Limb (tissue), 2 donors: ENCODE measurements around the gene UTP4.

Experiments used
- DNase-seq, 2 donors: peaks; one replicate each; pipeline ENCODE4 v3.0.0-alpha.2; 2016; ENCODE audit errors: extremely low spot score in 2 of 2

Gene UTP4

DNA sequence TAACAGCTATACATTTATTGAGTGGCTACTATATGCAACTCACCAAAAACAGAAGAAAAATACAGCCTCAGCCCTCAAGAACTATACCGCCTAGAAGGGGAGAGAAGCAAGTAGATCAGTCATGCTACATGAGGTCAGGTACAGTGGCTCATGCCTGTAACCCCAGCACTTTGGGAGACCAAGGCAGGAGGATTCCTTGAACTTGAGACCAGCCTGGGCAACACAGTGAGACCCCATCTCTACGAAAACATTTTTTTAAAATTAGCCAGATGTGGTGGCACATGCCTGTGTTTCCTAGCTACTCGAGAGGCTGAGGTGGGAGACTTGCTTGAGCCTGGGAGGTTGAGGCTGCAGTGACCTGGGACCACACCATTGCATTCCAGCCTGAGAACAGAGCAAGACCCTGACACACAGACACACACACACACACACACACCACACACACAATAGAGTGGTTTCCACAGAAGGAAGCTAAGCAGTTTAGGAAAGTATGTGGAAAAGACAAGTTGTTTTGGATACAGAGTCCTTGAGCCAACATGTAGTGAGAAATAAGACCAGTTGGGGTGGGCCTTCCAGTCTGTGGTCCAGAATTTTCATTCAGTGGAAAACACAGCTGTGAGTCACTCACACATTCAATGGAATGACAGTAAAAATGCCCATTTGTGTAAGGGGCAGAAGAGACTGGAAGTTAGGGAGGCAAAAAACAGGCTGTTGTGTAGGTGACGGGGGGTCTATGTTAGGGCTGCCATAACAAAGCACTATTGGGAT is 43.8 kb downstream of the UTP4 start:
- DNase-seq, result no peak

DNA sequence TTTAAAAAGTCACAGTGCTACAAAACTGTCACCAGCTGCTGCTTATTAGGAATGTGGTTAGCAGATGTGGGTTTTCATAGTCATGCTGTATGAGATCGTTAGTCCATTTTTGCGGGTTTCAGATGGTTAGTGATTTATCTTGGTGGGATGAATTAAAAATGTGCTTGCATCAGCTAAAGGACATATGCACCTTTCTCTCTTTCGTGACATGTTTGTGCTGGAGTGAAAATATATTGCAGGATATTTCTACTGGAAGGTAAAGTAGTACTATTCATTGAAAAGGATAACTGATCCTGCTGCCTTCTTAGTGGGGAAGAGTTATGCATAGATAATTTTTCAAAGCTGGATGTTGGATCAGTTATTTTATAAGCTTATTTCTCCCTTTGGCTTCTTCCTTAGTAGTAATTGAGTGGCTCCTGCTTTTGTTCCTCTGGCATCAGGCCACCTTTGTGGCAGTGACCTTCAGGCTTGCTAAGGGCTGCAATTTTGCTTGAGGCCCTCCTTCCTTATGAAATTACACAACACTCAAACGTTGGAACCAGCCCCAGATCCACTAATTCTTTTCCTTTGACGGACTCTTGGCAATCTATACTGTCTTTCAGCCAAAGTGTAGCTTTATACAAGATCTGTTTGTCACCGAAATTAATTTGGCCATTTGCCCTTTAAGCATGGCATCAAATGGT is 47.0 kb downstream of the UTP4 start:
- peak; percentile 58 to 76 for DNase-seq

DNA sequence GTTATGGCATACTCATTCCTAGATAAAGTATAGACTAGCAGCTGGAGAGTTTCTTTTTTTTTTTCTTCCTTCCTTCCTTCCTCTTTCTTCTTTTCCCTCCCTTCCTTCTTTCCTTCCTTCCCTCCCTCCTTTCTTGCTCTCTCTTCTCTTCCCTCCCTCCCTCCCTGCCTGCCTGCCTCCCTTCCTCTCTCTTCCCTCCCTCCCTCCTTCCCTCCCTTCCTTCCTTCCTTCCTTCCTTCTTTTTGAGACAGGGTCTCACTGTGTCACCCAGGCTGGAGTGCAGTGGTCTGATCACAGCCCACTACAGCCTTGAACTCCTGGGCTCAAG is 47.5 kb downstream of the UTP4 start:
- DNase-seq, result no peak

DNA sequence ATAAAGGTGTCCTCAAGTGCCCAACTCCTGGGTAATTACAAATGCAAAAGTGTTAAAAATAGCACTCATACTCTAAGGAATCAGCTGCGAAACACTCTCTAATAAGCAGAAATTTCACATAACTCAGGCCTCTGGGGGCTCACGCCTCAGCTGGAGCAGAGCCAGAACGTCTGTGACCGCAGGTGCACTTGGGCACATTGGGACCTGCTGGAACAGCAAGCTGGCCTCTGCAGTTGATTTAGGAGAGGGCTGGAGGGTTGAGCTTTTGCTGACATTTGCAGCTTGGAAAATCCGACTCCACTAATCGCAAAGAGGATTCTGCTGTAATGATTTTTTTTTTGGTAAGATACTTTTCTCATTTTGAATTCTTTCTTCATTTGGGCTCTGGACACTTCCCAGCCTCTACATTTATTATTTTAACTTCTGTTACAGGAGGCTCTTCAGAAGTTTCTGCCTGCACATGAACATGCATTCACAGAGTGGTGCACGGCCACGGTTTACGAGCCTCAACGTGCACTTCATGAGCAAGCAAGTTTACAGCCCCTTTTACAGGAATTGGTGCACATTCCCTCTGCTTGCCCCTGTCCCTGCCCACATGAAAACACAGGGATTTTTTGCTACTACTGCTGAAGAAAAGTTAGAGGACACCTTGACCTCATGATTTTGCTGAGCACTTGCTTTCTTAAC is 50.4 kb downstream of the UTP4 start:
- DNase-seq, result peak in 1 of 2 donors; percentile 57

DNA sequence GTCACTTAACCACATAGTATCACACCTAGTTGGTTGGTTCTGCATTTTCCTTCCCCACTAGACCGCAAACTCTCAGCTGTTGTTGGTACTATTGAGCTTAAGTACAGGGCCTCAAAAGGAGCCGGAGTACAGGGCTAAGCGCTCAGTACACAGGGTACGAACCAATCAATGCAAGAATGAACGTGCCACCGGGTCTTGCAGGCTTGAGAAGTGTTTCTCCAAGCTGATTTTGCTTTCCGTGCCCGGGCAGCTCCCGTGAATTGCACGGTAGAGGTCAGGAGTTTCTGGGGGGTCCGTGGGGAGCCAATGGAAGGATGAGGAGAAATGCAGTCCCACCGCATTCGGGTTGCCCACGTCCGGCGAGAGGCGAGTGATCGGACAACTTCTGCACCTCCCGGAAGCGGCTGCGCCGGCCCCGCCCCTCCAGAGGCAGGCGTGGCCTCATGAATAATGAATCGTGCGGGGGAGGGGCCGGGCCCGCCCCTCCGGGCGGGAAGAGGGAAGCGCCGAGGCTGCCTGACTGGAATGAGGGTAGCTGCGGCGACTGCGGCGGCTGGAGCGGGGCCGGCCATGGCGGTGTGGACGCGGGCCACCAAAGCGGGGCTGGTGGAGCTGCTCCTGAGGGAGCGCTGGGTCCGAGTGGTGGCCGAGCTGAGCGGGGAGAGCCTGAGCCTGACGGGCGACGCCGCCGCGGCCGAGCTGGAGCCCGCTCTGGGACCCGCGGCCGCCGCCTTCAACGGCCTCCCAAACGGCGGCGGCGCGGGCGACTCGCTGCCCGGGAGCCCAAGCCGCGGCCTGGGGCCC is 54.4 kb downstream of the UTP4 start, which contains the start of gene SNTB2:
Gene SNTB2, plus strand, starts transcription at position 523 of the 804 bp plus-strand sequence. Its CDS starts 3 bp downstream, at position 526.
- peak; percentile 92 to 94 for DNase-seq

DNA sequence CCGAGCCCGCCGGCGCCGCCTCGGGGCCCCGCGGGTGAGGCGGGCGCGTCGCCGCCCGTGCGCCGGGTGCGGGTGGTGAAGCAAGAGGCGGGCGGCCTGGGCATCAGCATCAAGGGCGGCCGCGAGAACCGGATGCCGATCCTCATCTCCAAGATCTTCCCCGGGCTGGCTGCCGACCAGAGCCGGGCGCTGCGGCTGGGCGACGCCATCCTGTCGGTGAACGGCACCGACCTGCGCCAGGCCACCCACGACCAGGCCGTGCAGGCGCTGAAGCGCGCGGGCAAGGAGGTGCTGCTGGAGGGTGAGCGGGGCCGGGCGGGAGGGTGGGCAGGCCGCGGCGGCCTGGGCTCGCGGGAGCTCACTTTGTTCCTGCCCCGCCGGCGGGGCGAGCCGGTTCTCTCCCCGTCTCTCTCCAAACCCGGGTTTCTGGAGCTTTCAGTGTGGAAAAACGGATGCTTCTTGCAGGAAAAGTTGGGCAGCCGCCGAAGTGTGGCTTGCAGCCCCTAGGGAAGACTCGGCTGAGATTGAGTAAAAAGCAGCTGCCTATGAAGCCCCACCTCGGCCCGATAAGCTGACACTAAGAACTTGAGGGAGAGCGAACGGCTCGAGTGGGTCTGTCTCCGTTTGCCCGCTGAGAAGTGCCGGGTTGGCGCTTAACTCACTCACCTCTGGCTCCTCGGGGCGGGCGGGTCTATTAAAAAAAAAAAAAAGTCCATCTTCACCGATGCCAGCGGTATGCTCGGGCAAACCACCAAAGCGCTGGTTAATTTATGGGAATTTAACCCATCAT is 55.2 kb downstream of the UTP4 start:
- peak in 1 of 2 donors; percentile 77 for DNase-seq

DNA sequence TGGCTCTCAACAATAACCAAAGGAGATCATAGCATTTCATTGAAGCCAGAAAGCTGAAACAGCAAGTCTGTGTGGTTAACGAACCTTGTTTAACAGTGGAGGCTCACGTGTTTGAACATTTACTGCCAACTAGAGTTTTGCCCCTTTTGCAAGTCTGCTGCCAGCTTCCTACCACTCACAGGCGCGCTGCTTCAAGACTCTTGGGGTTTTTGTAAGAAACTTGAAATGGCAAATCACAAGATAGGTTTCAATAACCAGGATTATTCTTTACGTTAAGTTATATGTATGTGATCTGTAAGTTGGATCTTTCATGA is 55.7 kb downstream of the UTP4 start:
- DNase-seq, result no peak

DNA sequence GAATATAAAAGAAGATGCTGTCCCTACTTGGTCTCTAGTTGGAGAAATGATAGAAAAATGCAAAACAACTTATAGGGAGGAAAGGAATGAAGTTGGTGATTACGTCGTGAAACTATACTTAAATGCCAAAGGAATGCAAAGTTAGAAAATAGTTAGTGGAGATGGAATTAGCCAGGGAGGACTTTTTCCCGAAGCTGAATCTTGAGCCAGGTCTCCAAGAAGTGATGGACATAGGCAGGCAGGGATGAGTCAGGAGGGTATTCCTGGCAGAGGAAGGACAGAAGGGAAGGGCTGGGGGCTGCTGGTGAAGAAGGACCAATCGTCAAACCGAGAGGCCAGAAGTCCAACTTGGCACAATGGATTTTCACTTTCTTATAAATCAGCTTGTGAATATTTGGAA is 56.3 kb downstream of the UTP4 start:
- DNase-seq, result no peak

DNA sequence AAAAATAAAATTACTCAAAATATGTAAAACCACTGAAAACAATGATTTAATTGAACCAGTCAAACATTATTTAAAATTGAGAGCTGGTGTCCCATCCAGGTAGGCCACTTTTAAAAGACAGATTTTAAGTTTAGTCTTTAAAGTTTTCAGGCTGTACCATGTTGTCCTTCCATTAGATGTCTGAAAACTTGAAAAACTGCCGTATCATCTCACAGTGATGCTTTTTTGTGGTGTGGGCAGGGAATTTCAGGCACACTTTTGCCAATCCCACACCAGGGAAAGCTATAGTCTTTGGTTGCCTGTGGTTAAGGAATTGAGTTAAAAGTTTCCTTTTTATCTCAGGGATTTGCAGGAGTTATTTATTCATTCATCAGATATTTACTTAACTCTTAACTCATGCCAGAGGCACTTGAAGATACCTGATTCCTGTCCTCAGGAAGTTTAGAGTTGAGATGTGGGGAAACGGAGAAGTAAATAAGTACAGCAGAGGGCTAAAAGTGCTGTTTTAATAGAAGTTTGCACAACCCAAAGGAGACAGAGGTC is 57.7 kb downstream of the UTP4 start:
- DNase-seq, result no peak

DNA sequence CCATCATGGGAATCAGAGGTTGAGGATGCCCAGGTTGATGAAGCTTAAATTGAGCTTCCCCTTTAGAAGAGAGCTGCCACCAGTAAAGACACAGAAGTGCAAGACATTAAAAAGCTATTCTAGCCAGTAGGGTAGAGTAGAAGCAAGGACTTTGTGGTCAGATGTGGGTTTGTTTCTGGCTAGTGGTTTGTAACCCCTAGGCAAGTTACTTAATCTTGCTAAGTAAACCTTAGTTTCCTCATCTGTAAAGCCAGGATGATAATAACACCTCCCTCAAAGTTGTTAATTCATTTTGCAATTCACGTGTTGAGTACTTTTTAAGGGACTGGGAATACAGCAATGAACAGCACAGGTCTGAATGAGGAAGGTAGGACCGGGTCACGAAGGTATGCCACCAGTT is 58.1 kb downstream of the UTP4 start:
- no peak for DNase-seq

DNA sequence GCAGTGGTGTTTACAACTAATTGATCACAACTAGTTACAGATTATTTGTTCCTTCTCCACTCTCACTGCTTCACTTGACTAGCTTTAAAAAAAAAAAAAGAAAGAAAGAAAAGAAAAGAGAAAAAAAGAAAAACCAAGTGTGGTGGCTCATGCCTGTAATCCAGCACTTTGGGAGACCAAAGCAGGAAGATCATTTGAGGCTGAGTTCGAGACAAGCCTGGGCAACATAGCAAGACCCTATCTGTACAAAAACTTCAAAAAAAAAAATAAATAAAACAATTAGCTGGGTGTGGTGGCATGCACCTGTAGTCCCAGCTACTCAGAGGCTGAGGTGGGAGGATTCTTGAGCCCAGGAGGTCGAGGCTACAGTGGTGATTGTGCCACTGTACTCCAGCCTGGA is 58.7 kb downstream of the UTP4 start:
- DNase-seq, result no peak

DNA sequence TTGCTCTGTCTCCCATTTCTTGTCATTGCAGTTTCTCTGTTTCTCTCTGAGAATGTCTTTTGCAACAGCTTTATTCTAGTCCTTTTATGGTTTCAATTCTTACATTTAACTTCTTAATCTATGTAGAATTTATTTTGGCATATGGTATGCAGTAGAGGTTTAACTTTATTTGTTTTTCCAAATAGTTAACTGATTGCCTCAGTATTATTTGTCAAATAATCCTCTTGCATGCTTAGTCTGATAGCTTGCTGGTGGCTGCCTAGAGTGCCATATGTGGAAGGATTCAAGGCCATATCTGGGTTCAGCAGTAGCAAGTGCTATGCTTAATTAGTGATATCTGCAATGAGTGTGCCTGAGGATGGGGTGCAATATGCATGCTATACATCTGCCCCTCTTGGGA is 61.4 kb downstream of the UTP4 start:
- DNase-seq, result no peak

DNA sequence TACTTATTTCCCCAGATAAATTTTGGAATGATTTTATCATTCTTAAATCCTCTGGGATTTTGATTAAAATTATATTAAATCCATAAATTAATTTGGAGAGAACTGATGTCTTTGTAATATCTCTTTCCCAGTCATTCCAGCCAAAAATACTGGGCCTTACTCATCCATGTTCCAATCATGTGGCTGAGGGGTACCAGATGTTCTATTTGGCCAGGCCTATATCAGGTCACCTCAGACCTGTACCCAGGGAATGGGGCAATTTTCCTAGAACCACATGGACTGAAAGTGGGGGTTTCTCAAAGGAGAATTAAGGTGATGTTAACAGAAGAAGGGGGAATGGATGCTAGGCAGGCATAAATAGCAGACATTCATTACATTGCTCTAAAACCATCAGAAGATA is 62.0 kb downstream of the UTP4 start:
- DNase-seq, result no peak

DNA sequence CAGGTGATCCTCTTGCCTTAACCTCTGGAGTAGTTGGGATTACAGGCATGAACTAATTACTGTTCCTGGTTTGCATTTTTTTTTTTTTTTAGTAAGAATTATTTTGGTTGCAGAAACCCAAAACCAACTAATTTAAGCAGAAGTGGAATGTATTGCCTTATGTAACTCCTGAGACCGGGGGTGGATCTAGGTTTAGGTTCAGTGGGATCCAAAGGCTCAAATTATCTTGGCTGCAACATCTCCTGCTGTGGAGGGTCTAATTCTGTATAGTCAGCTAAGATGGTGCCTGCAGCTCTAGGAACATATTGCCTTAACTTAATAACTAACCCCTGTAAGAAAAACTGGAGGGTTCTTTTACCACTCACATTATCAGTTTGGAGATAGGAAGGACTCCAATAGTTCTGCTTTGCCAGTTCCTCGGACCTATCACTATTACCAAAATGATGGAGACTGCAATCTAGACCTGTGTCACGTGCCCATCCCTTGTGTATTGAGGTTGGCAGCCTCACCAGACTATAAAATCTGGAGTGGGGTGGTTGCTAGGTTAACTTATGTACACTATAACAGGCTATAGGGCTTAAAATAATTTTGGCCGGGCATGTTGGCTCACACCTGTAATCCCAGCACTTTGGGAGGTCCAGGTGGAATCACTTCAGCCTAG is 63.0 kb downstream of the UTP4 start:
- no peak for DNase-seq

DNA sequence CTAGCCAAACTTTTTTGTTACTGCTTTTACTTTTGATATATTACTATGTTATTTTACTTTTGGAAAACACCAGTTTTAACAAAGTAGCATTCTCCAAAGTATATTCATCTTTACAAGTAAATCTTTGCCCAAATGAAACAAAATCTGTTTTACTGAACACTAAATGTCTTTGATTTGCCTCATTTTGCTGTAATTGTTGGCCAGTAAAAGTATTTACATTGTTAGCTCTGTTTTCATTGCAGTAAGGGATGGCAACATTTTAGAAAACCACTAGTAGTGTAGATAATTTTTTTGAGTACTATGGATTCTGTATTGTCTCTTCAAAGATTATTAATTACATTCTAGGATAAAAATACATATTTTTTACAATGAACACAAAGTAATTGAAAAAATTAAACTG is 65.1 kb downstream of the UTP4 start:
- DNase-seq, result no peak

DNA sequence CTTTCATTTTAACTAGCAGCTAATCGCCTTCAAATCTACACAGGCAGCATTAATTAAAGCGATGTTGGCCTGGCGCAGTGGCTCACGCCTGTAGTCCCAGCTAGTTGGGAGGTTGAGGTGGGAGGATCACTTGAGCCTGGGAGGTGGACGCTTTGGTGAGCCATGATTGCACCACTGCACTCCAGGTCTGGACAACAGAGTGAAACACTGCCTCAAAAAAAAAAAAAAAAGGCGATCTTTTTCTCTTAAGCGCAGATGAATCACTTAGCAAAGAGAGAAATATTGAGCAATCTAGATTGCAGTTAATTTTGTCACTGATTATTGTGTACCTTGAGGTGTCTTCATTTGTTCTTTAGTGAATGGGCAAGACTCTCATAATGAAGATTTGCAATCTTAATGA is 66.9 kb downstream of the UTP4 start:
- no peak for DNase-seq

DNA sequence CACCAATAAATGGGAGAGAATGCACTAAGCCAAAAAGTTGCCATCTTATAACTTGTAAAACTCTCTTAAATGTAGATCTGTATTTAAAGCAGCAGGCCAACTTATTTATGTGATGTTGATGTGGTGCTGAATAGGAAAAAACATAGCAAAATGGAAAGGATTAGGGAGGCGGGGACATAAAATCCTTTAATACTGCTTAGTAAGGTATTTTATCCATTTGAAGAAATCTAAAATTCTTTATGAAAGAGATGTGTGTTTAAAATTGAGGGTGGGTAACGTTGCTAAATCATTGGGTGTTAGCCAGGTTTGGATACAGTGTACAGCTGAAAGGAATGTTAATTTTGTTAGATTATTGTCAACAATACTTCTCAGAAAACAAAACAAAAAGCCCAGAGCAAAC is 68.8 kb downstream of the UTP4 start:
- no peak for DNase-seq

DNA sequence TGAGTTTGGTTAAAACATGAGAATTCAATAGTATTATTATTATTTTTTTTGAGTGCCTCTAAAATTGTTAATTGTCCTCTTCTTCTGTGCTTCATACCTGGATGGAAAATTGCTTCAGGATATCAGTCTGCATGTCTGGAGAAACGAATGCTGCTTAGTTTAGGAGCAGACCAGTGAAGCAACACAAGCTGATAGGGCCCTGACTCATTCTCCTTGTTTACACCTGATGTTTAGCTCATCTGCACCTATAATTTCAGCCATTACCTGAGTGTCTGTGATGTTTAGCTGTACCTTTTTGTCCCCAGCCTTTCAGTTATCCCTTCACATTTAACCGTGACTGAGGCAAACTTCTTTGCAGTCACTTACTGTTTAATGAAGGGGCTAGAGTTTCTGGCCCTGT is 69.3 kb downstream of the UTP4 start:
- DNase-seq, result no peak

DNA sequence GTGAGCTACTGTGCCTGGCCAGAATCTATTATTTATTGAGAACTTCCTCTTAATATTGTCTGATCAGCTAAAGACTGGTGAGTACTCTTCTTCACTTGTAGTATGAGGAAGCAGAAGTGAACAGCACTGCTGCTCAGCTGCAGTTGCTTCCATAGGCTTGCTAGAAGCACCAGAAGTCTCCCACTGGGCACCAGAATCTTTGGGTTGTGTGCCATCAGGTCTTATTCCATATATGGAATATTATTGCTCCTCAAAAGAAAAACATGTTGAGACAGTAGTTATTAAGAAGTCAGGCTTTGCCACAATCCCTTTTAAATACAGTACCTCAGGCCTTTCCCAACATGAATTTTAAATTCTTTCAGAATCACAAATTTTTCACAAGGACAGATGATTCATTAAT is 71.7 kb downstream of the UTP4 start:
- DNase-seq, result no peak

DNA sequence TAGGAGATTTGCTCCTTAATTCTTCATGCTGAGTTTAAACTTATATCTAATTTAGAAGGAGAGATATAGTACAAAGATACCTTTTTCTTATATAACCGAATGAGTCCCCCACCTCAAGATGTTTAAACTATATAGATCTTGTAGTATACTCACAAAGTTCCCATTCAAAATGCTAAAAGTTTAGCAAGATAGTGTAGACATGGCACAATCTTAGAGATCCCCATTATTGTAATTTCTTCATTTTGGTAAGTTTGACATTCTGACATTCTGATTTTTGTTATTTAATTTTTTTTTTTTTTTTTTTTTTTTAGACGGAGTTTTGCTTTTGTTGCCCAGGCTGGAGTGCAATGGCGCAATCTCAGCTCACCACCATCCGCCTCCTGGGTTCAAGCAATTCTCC is 77.3 kb downstream of the UTP4 start:
- no peak for DNase-seq
